Transverse colon (tissue), 4 donors: ENCODE measurements around the gene CCDC86. TPM values are rescaled to one million over a fixed set of nuclear protein-coding genes. Genes with fewer than 3 reads are reported as not detected.

Experiments
- DNase-seq: peaks from one replicate; pipeline ENCODE4 v3.0.0-alpha.2; 2019
- H3K27ac ChIP-seq, 4 donors: fragments of 200-600 bp; sonication (generic); 2 replicates each; pipeline ENCODE4 v1.5.1; 2016 to 2018; ENCODE audit warnings: inconsistent platforms in 4 of 4
- H3K27me3 ChIP-seq: fragments of 200-600 bp; sonication (generic); 2 replicates; pipeline ENCODE4 v1.5.1; 2017; ENCODE audit warnings: inconsistent platforms
- H3K36me3 ChIP-seq, 4 donors: fragments of 200-600 bp; sonication (generic); 2 replicates each; pipeline ENCODE4 v1.5.1; 2017 to 2019; ENCODE audit warnings: inconsistent platforms in 4 of 4
- H3K4me1 ChIP-seq, 4 donors: fragments of 200-600 bp; sonication (generic); 2 replicates each; pipeline ENCODE4 v1.5.1; 2017 to 2020; ENCODE audit warnings: inconsistent platforms in 4 of 4
- H3K4me3 ChIP-seq, 4 donors: fragments of 200-600 bp; sonication (generic); 1 replicate in 1 of 4; 2 replicates in 3 of 4; pipeline versions ENCODE4 v1.5.1 to v1.6.1; 2017 to 2019; ENCODE audit warnings: inconsistent platforms in 4 of 4
- H3K9me3 ChIP-seq, 2 donors: fragments of 200-600 bp; sonication (generic); 2 replicates each; pipeline ENCODE4 v1.5.1; 2017 to 2019; ENCODE audit warnings: inconsistent platforms in 2 of 2
- EP300 ChIP-seq: sonication (generic); formaldehyde crosslinking; IDR thresholded peaks from one replicate; pipeline ENCODE4 v1.6.1; 2017; ENCODE audit warnings: antibody characterized with exemption, low read depth
- POLR2A ChIP-seq: fragments of 450-650 bp; IDR thresholded peaks from one replicate; pipeline ENCODE4 v1.6.1; 2016; ENCODE audit warnings: antibody characterized with exemption, mild to moderate bottlenecking, moderate library complexity
- POLR2AphosphoS5 ChIP-seq, 3 donors: sonication (generic); formaldehyde crosslinking; IDR thresholded peaks; one replicate each; pipeline ENCODE4 v1.6.1; 2016; ENCODE audit warnings: antibody characterized with exemption in 3 of 3
- WGBS, 2 donors: methylation state at CpG; one replicate each; pipeline ENCODE4 v1.1.5; 2018; ENCODE audit warnings: low coverage in 1 of 2; 5-methylcytosine and 5-hydroxymethylcytosine counted together
- in situ Hi-C, 4 donors: fragments of 200-750 bp; cut with MboI; loops; one replicate each; pipeline versions ENCODE4 v1.15.0 to v1.15.1; 2017; ENCODE audit warnings: low sequenced_read_pairs in 3 of 4, low pct_ligation_motif_present in 1 of 4, low pct_unique_long_range_greater_than_20kb in 1 of 4
- intact Hi-C: fragments of 100-400 bp; cut with DNase I; formaldehyde crosslinking; loops from one replicate; pipeline ENCODE4 v1.15.1; 2023; ENCODE audit warnings: low total_unique reads
- total RNA-seq, 4 donors: library from RNA; depleted of rRNA; stranded (reverse); fragments of >200 nt; gene quantifications; one replicate each; pipeline ENCODE4 v1.1.0, GENCODE V29; 2016
- TF ChIP-seq, protein P1 (sequence below), 5 experiments: fragments of 200-600 bp in 3 of 5; fragments of 450-650 bp in 2 of 5; sonication (generic) in 3 of 5; IDR thresholded peaks; 1 replicate in 2 of 5; 2 replicates in 3 of 5; pipeline ENCODE4 v1.5.1; 2016 to 2017; ENCODE audit warnings: antibody characterized with exemption in 5 of 5, inconsistent platforms in 3 of 5, mild to moderate bottlenecking in 2 of 5, moderate library complexity in 1 of 5

CCDC86 gene
- total RNA-seq, 4 donors from 2014 or later, result 1.9 to 9.1 (median 5.5) TPM

GRCh38 chr11:60852982-60853950, 11.4 kb downstream of the CCDC86 start:
- no peak for DNase-seq
- TF ChIP-seq EP300 (no peak), POLR2A (no peak)
- TF ChIP-seq, protein P1, sequence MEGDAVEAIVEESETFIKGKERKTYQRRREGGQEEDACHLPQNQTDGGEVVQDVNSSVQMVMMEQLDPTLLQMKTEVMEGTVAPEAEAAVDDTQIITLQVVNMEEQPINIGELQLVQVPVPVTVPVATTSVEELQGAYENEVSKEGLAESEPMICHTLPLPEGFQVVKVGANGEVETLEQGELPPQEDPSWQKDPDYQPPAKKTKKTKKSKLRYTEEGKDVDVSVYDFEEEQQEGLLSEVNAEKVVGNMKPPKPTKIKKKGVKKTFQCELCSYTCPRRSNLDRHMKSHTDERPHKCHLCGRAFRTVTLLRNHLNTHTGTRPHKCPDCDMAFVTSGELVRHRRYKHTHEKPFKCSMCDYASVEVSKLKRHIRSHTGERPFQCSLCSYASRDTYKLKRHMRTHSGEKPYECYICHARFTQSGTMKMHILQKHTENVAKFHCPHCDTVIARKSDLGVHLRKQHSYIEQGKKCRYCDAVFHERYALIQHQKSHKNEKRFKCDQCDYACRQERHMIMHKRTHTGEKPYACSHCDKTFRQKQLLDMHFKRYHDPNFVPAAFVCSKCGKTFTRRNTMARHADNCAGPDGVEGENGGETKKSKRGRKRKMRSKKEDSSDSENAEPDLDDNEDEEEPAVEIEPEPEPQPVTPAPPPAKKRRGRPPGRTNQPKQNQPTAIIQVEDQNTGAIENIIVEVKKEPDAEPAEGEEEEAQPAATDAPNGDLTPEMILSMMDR (IDR thresholded peaks at IDR 0.05), result no peak
- WGBS, 2 donors, result 89% methylated on average over 68 of the region's 68 CpGs; no CpG with 5 or more reads in 1 of the 2 donors
- Histone ChIP-seq H3K9me3 (no peaks in the 10 kb centered on the region), H3K27ac (peak overlapping the region in 3 of 4 donors; percentile 75 to 84 (median 80)), H3K27me3 (no peaks in the 10 kb centered on the region), H3K36me3 (peaks cover 0 to 13% (median 4%) of the 10 kb centered on the region in 4 donors), H3K4me1 (peaks cover 0 to 10% (median 4%) of the 10 kb centered on the region in 4 donors), H3K4me3 (peak overlapping the region in 3 of 4 donors; percentile 31 to 46 (median 32))
- intact Hi-C loops (no loop called here), in situ Hi-C loops (no loop called here)

DNA sequence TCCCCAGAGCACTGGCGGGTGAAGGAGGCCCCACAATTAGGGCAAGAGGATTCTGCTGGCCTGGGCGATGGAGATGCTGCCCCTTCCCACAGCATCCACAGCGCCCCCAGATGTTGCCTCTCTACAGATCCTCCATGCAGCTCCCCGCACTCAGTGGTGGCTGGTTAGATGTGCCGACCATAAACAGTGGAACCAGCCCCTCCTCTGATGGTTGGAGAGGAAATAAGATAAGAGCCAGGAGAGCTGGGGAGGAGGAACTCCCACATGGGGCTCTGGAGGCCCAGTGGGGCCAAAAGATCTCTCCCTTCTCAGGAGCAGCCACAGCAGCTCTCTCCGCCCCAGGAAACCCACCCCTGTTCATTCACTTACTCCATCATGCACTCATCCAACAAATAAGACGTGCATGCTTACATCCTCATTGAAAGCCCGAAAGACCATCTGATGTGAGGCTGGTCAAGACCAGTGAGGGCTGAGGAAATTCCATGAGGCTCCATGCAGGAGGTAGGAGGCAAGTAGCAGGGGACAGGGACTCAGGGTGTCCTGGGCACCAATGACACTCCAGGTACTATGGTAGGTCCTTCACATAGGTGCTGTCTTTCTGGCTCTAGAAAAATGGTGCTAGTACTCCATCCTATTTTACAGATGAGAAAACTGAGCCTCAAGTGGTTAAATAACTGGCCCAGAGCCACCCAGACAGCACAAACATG, 12.4 kb downstream of the CCDC86 start:
- Histone ChIP-seq H3K9me3 (no peaks in the 10 kb centered on the region), H3K27me3 (no peaks in the 10 kb centered on the region), H3K4me3 (peak overlapping the region in 2 of 4 donors; percentile 2 to 21), H3K27ac (peak overlapping the region in 1 of 4 donors; percentile 65), H3K4me1 (peaks cover 0 to 15% (median 4%) of the 10 kb centered on the region in 4 donors), H3K36me3 (peaks cover 0 to 9% (median 4%) of the 10 kb centered on the region in 4 donors)
- WGBS, 2 donors, result 67 to 73% methylated on average over 3 to 8 of the region's 8 CpGs
- intact Hi-C loops (no loop called here), in situ Hi-C loops (no loop called here)
- no peak for DNase-seq
- TF ChIP-seq POLR2AphosphoS5 (IDR thresholded peaks at IDR 0.05), result no peak
- no peak for TF ChIP-seq EP300
- TF ChIP-seq, protein P1 (IDR thresholded peaks at IDR 0.05), result no peak
- no peak for TF ChIP-seq POLR2A

DNA sequence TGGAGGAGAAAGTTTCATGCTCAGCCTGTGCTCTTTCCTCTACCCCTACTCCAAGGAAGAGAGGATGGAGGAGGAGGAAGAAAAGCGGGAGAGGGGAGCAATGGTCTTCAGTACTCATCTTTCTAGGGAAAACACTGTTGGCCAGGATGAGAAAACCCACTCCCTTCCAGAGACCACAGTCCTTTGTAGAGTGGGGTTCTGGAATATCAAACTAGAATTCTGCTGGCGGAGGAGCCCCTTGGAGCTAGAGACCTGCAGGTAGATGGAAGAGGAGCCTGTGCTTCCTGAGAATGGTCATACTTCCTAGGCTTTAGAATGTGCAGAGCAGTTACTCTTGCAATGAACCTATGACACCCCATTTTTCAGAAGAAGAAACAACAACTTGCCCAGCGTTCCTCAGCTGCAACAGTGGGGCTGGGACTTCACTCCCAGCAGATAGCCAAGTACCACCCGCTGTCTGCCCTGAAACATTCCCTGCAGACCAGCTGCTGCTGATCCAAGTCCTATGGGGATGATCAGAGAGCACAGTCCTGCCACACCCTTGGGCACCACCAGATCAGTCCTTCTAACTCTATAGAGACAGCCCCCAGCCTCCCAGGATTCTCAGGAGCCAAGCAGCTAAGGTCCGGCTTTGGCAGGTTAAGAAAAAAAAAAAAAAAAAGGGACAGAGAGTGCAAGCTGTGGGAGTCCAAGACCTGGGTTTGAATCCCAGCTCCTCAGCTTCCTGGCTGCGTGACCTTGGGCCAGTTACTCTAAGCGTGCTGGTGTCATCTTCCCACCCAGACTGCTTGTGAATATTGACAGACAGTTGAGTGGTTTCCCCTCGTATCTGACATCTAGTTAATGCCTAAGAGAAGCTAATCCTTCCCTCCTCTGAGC, 13.2 kb downstream of the CCDC86 start:
- H3K36me3 ChIP-seq, result peaks cover 0 to 4% (median under 1%) of the 10 kb centered on the region in 4 donors
- H3K27ac ChIP-seq, result peak overlapping the region in 2 of 4 donors; percentile 47 to 65
- no peak for DNase-seq
- TF ChIP-seq POLR2AphosphoS5 (IDR thresholded peaks at IDR 0.05) (no peak), POLR2A (no peak), EP300 (no peak)
- TF ChIP-seq, protein P1 (IDR thresholded peaks at IDR 0.05), result no peak
- intact Hi-C loops, result no loop called here
- in situ Hi-C loops, result no loop called here
- H3K27me3 ChIP-seq, result no peaks in the 10 kb centered on the region
- no peaks in the 10 kb centered on the region for H3K9me3 ChIP-seq
- peaks cover 0 to 15% (median 4%) of the 10 kb centered on the region in 4 donors for H3K4me1 ChIP-seq
- H3K4me3 ChIP-seq, result peak overlapping the region in 2 of 4 donors; percentile 6 to 21
- WGBS, 2 donors, result 56% methylated on average over 8 of the region's 8 CpGs; no CpG with 5 or more reads in 1 of the 2 donors
